ENCODE data around the gene CD82.
"Not testable (repeated sequence)": the region's sequence is repeated elsewhere in the genome, so short reads cannot be mapped to it uniquely, and the experiment has no call there.

The CD82 gene

GRCh38 chr11:44546984-44547383 is 18.5 kb upstream of the CD82 start:
- not testable (repeated sequence) for H3K4me2 ChIP-seq (ENCODE audit: low read length, poor library complexity, severe bottlenecking); DNase-seq; H2BK15ac ChIP-seq (ENCODE audit: low read depth, poor library complexity, severe bottlenecking); H3K36me3 ChIP-seq (ENCODE audit: control insufficient read depth in 1 of 2, insufficient read depth in 2 of 2, low read depth in 1 of 2, low read length in 2 of 2); H2BK120ac ChIP-seq (ENCODE audit: low read depth, low read length); H2BK5ac ChIP-seq (ENCODE audit: low read depth, low read length, poor library complexity, severe bottlenecking); H4K91ac ChIP-seq (ENCODE audit: low read length); H3K4me3 ChIP-seq (ENCODE audit: insufficient read depth in 1 of 2, low read depth in 1 of 2, low read length in 2 of 2); H3K14ac ChIP-seq (ENCODE audit: low read length in 2 of 2); H3K18ac ChIP-seq (ENCODE audit: low read depth in 1 of 2, low read length in 2 of 2); H2AK5ac ChIP-seq (ENCODE audit: low read length, severe bottlenecking); H4K8ac ChIP-seq (ENCODE audit: low read length); H3K4ac ChIP-seq (ENCODE audit: low read depth in 1 of 2, low read length in 2 of 2); H3K79me1 ChIP-seq (replicated peaks; ENCODE audit: low read length, poor library complexity, severe bottlenecking); H3K4me1 ChIP-seq (ENCODE audit: control insufficient read depth, insufficient read depth, low read depth, low read length); H3K9me3 ChIP-seq (ENCODE audit: control insufficient read depth, low read length); H2AFZ ChIP-seq (ENCODE audit: low read depth, low read length); H3K23ac ChIP-seq (ENCODE audit: low read length in 2 of 2); H3K27ac ChIP-seq (ENCODE audit: low read length, poor library complexity, severe bottlenecking); H3K9ac ChIP-seq (ENCODE audit: low read length); H2BK12ac ChIP-seq (ENCODE audit: low read length in 2 of 2)
- WGBS, result 98% methylated on average over 2 of the region's 4 CpGs
- peaks cover 25 to 26% of the 10 kb centered on the region in 2 experiments for H3K27me3 ChIP-seq (ENCODE audit: control insufficient read depth in 1 of 2, insufficient read depth in 1 of 2, low read length in 2 of 2)

DNA sequence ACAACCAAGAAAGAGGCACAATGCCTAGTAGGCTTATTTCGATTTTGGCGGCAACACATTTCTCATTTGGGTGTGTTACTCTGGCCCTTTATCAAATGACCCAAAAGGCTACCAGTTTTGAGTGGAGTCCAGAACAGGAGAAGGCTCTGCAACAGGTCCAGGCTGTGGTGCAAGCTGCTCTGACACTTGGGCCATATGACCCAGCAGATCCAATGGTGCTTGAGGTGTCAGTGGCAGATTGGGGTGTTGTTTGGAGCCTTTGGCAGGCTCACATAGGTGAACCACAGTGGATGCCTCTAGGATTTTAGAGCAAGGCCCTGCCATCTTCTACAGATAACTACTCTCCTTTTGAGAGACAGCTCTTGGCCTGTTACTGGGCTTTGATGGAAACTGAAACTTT is 17.9 kb upstream of the CD82 start:
- not testable (repeated sequence) for H4K8ac ChIP-seq (ENCODE audit: low read length); H2AK5ac ChIP-seq (ENCODE audit: low read length, severe bottlenecking); H3K27ac ChIP-seq (ENCODE audit: low read length, poor library complexity, severe bottlenecking); H3K14ac ChIP-seq (ENCODE audit: low read length in 2 of 2); H3K4me2 ChIP-seq (ENCODE audit: low read length, poor library complexity, severe bottlenecking); H2BK12ac ChIP-seq (ENCODE audit: low read length in 2 of 2); H2BK120ac ChIP-seq (ENCODE audit: low read depth, low read length); DNase-seq; H3K9ac ChIP-seq (ENCODE audit: low read length); H3K4me3 ChIP-seq (ENCODE audit: insufficient read depth in 1 of 2, low read depth in 1 of 2, low read length in 2 of 2); H2BK15ac ChIP-seq (ENCODE audit: low read depth, poor library complexity, severe bottlenecking); H3K4ac ChIP-seq (ENCODE audit: low read depth in 1 of 2, low read length in 2 of 2); H2BK5ac ChIP-seq (ENCODE audit: low read depth, low read length, poor library complexity, severe bottlenecking); H3K18ac ChIP-seq (ENCODE audit: low read depth in 1 of 2, low read length in 2 of 2); H4K91ac ChIP-seq (ENCODE audit: low read length); H2AFZ ChIP-seq (ENCODE audit: low read depth, low read length); H3K4me1 ChIP-seq (ENCODE audit: control insufficient read depth, insufficient read depth, low read depth, low read length); H3K36me3 ChIP-seq (ENCODE audit: control insufficient read depth in 1 of 2, insufficient read depth in 2 of 2, low read depth in 1 of 2, low read length in 2 of 2); H3K79me1 ChIP-seq (replicated peaks; ENCODE audit: low read length, poor library complexity, severe bottlenecking); H3K23ac ChIP-seq (ENCODE audit: low read length in 2 of 2)
- peaks cover 12% of the 10 kb centered on the region for H3K9me3 ChIP-seq (ENCODE audit: control insufficient read depth, low read length)
- WGBS, result 96% methylated on average over 2 of the region's 2 CpGs
- peaks cover 21% of the 10 kb centered on the region in 2 experiments for H3K27me3 ChIP-seq (ENCODE audit: control insufficient read depth in 1 of 2, insufficient read depth in 1 of 2, low read length in 2 of 2)

- Histone ChIP-seq H3K36me3 (ENCODE audit: control insufficient read depth in 1 of 2, insufficient read depth in 2 of 2, low read depth in 1 of 2, low read length in 2 of 2) (no peaks in the 10 kb centered on the region), H2BK15ac (ENCODE audit: low read depth, poor library complexity, severe bottlenecking) (no peak overlapping the region), H2AK5ac (ENCODE audit: low read length, severe bottlenecking) (no peak overlapping the region), H3K9me3 (ENCODE audit: control insufficient read depth, low read length) (peaks cover 18% of the 10 kb centered on the region), H3K18ac (ENCODE audit: low read depth in 1 of 2, low read length in 2 of 2) (no peak overlapping the region), H3K27ac (ENCODE audit: low read length, poor library complexity, severe bottlenecking) (no peak overlapping the region), H4K91ac (ENCODE audit: low read length) (no peak overlapping the region), H2BK5ac (ENCODE audit: low read depth, low read length, poor library complexity, severe bottlenecking) (no peak overlapping the region), H3K9ac (ENCODE audit: low read length) (no peak overlapping the region), H3K4me2 (ENCODE audit: low read length, poor library complexity, severe bottlenecking) (no peak overlapping the region), H3K79me1 (replicated peaks; ENCODE audit: low read length, poor library complexity, severe bottlenecking) (no peaks in the 10 kb centered on the region), H2BK120ac (ENCODE audit: low read depth, low read length) (no peak overlapping the region), H3K4ac (ENCODE audit: low read depth in 1 of 2, low read length in 2 of 2) (no peak overlapping the region), H3K23ac (ENCODE audit: low read length in 2 of 2) (no peak overlapping the region), H4K8ac (ENCODE audit: low read length) (no peak overlapping the region), H3K14ac (ENCODE audit: low read length in 2 of 2) (no peak overlapping the region), H2AFZ (ENCODE audit: low read depth, low read length) (no peak overlapping the region), H3K27me3 (ENCODE audit: control insufficient read depth in 1 of 2, insufficient read depth in 1 of 2, low read length in 2 of 2) (peaks cover 18 to 19% of the 10 kb centered on the region in 2 experiments), H2BK12ac (ENCODE audit: low read length in 2 of 2) (no peak overlapping the region), H3K4me3 (ENCODE audit: insufficient read depth in 1 of 2, low read depth in 1 of 2, low read length in 2 of 2) (no peak overlapping the region), H3K4me1 (ENCODE audit: control insufficient read depth, insufficient read depth, low read depth, low read length) (no peaks in the 10 kb centered on the region)
- no peak for DNase-seq
- WGBS, result 90% methylated on average over 4 of the region's 4 CpGs
Observed at GRCh38 chr11:44548032-44548695, 17.3 kb upstream of the CD82 start.

DNA sequence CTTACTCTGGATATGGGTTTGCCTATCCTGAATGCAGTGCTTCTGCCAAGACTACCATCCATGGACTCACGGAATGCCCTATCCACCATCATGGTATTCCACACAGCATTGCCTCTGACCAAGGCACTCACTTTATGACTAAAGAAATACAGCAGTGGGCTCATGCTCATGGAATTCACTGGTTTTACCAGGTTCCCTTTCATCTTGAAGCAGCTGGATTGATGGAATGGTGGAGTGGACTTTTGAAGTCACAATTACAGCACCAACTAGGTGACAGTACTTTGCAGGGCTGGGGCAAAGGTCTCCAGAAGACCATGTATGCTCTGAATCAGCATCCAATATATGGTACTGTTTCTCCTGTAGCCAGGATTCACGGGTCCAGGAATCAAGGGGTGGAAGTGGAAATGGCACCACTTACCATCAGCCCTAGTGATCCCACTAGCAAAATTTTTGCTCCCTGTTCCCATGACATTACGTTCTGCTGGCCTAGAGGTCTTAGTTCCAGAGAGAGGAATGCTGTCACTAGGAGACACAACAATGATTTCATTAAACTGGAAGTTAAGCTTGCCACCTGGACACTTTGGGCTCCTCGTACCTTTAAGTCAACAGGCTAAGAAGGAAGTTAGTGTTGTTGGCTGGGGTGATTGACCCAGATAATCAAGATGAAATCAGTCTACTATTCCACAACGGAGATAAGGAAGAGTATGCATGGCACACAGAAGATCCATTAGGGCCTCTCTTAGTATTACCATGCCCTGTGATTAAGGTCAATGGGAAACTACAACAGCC is 16.3 kb upstream of the CD82 start:
- not testable (repeated sequence) for H3K9ac ChIP-seq (ENCODE audit: low read length); H3K4me1 ChIP-seq (ENCODE audit: control insufficient read depth, insufficient read depth, low read depth, low read length); H2BK15ac ChIP-seq (ENCODE audit: low read depth, poor library complexity, severe bottlenecking); H3K18ac ChIP-seq (ENCODE audit: low read depth in 1 of 2, low read length in 2 of 2); H4K91ac ChIP-seq (ENCODE audit: low read length); H2BK120ac ChIP-seq (ENCODE audit: low read depth, low read length); H2AK5ac ChIP-seq (ENCODE audit: low read length, severe bottlenecking); DNase-seq; H3K4ac ChIP-seq (ENCODE audit: low read depth in 1 of 2, low read length in 2 of 2); H3K23ac ChIP-seq (ENCODE audit: low read length in 2 of 2); H3K27ac ChIP-seq (ENCODE audit: low read length, poor library complexity, severe bottlenecking); H3K4me3 ChIP-seq (ENCODE audit: insufficient read depth in 1 of 2, low read depth in 1 of 2, low read length in 2 of 2); H4K8ac ChIP-seq (ENCODE audit: low read length); H2AFZ ChIP-seq (ENCODE audit: low read depth, low read length); H2BK12ac ChIP-seq (ENCODE audit: low read length in 2 of 2); H3K36me3 ChIP-seq (ENCODE audit: control insufficient read depth in 1 of 2, insufficient read depth in 2 of 2, low read depth in 1 of 2, low read length in 2 of 2); H2BK5ac ChIP-seq (ENCODE audit: low read depth, low read length, poor library complexity, severe bottlenecking); H3K79me1 ChIP-seq (replicated peaks; ENCODE audit: low read length, poor library complexity, severe bottlenecking); H3K14ac ChIP-seq (ENCODE audit: low read length in 2 of 2); H3K4me2 ChIP-seq (ENCODE audit: low read length, poor library complexity, severe bottlenecking)
- Histone ChIP-seq H3K9me3 (ENCODE audit: control insufficient read depth, low read length) (peaks cover 23% of the 10 kb centered on the region), H3K27me3 (ENCODE audit: control insufficient read depth in 1 of 2, insufficient read depth in 1 of 2, low read length in 2 of 2) (peaks cover 17 to 19% of the 10 kb centered on the region in 2 experiments)
- WGBS, result 79% methylated on average over 5 of the region's 5 CpGs
